HCT116 (cell line): Measurements from ENCODE around the gene MTUS2.

Source experiments
- ATF3 ChIP-seq: IDR thresholded peaks from 2 replicates; pipeline ENCODE4 v1.6.1; 2012
- CEBPB ChIP-seq: IDR thresholded peaks from 2 replicates; pipeline ENCODE4 v1.6.1; 2012; ENCODE audit warnings: low read depth
- ELF1 ChIP-seq: IDR thresholded peaks from 2 replicates; pipeline ENCODE4 v1.6.1; 2012; ENCODE audit warnings: low read depth, borderline replicate concordance
- EZH2 ChIP-seq: fragments of 200-600 bp; sonication (generic); IDR thresholded peaks from 2 replicates; pipeline ENCODE4 v1.6.1; 2017; ENCODE audit warnings: antibody characterized with exemption, mixed run types
- EZH2phosphoT487 ChIP-seq: fragments of 200-600 bp; IDR thresholded peaks from 2 replicates; pipeline ENCODE4 v1.6.1; 2018; ENCODE audit warnings: antibody characterized with exemption, borderline replicate concordance
- JUND ChIP-seq: IDR thresholded peaks from 2 replicates; pipeline ENCODE4 v1.6.1; 2012
- POLR2A ChIP-seq: IDR thresholded peaks from 2 replicates; pipeline ENCODE4 v1.7.0; 2011; ENCODE audit warnings: borderline replicate concordance; ENCODE audit not compliant: insufficient read depth, insufficient read length; ENCODE audit errors: extremely low read depth
- POLR2AphosphoS5 ChIP-seq: IDR thresholded peaks from 2 replicates; pipeline ENCODE4 v1.6.1; 2011; ENCODE audit warnings: mild to moderate bottlenecking, low read depth, low read length, moderate library complexity
- RAD21 ChIP-seq: IDR thresholded peaks from 2 replicates; pipeline ENCODE4 v1.6.1; 2012; ENCODE audit warnings: low read depth, mild to moderate bottlenecking
- SIN3A ChIP-seq: IDR thresholded peaks from 2 replicates; pipeline ENCODE4 v1.6.1; 2012; ENCODE audit warnings: low read depth
- TCF7L2 ChIP-seq: IDR thresholded peaks from 2 replicates; pipeline ENCODE4 v1.7.0; 2011; ENCODE audit warnings: borderline replicate concordance, inconsistent platforms; ENCODE audit not compliant: insufficient read depth, insufficient read length; ENCODE audit errors: extremely low read depth
- ZBTB33 ChIP-seq: IDR thresholded peaks from 2 replicates; pipeline ENCODE4 v1.6.1; 2011; ENCODE audit warnings: mild to moderate bottlenecking, low read length, moderate library complexity; ENCODE audit not compliant: insufficient replicate concordance; ENCODE audit errors: extremely low read depth
- ZNF274 ChIP-seq: fragments of 200-500 bp; sonication (Bioruptor generic); IDR thresholded peaks from 2 replicates; pipeline ENCODE4 v1.6.1; 2014; ENCODE audit warnings: mild to moderate bottlenecking, low read depth, low read length, inconsistent platforms
- TF ChIP-seq, protein P1 (sequence below), 3 experiments: fragments of 200-600 bp in 1 of 3; sonication (generic) in 1 of 3; IDR thresholded peaks in 2 of 3; conservative IDR thresholded peaks in 1 of 3; 2 replicates each; pipeline ENCODE4 v1.5.1; 2012 to 2017; ENCODE audit warnings: low read depth in 2 of 3, low read length in 2 of 3, antibody characterized with exemption in 1 of 3, borderline replicate concordance in 1 of 3, control low read depth in 1 of 3, mild to moderate bottlenecking in 1 of 3, mixed read lengths in 1 of 3, mixed run types in 1 of 3, moderate library complexity in 1 of 3; ENCODE audit not compliant: insufficient read depth in 1 of 3

- TF ChIP-seq POLR2AphosphoS5, result no peak
- TF ChIP-seq ELF1, result no peak
- TF ChIP-seq, protein P1, sequence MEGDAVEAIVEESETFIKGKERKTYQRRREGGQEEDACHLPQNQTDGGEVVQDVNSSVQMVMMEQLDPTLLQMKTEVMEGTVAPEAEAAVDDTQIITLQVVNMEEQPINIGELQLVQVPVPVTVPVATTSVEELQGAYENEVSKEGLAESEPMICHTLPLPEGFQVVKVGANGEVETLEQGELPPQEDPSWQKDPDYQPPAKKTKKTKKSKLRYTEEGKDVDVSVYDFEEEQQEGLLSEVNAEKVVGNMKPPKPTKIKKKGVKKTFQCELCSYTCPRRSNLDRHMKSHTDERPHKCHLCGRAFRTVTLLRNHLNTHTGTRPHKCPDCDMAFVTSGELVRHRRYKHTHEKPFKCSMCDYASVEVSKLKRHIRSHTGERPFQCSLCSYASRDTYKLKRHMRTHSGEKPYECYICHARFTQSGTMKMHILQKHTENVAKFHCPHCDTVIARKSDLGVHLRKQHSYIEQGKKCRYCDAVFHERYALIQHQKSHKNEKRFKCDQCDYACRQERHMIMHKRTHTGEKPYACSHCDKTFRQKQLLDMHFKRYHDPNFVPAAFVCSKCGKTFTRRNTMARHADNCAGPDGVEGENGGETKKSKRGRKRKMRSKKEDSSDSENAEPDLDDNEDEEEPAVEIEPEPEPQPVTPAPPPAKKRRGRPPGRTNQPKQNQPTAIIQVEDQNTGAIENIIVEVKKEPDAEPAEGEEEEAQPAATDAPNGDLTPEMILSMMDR (IDR thresholded peaks at IDR 0.05 in 2 of 3, conservative IDR thresholded peaks at IDR 0.05 in 1 of 3; ENCODE audit: borderline replicate concordance in 1 of 3, insufficient read depth in 1 of 3, low read depth in 2 of 3, low read length in 2 of 3), result 0 out of 6 replicates have a peak, but pooled peaks of 2 of the 3 experiments have one; percentile 6 to 20
- no peak for TF ChIP-seq CEBPB
- TF ChIP-seq EZH2phosphoT487, result no peak
- no peak for TF ChIP-seq ATF3
- TF ChIP-seq SIN3A, result no peak
- no peak for TF ChIP-seq POLR2A
- TF ChIP-seq RAD21, result no peak
- no peak for TF ChIP-seq ZNF274
- no peak for TF ChIP-seq JUND
- TF ChIP-seq TCF7L2, result no peak
- no peak for TF ChIP-seq EZH2
- no peak for TF ChIP-seq ZBTB33
Observed at GRCh38 chr13:29284726-29285125, 464.6 kb downstream of the MTUS2 start.
